GM23248 (cell line): ENCODE data around the gene WNT2. TPM values are rescaled to one million over a fixed set of nuclear protein-coding genes. Genes with fewer than 3 reads are reported as not detected.

ENCODE experiments used
- DNase-seq: peaks from one replicate; pipeline ENCODE4 v3.0.0-alpha.2; 2015
- H2AFZ ChIP-seq: fragments of 200-600 bp; sonication (generic); 2 replicates; pipeline ENCODE4 v1.6.1; 2016; ENCODE audit warnings: antibody characterized with exemption
- H3F3A ChIP-seq: fragments of 200-600 bp; sonication (generic); 2 replicates; pipeline ENCODE4 v1.6.1; 2016; ENCODE audit warnings: mild to moderate bottlenecking, antibody characterized with exemption, mixed run types; ENCODE audit not compliant: insufficient read depth
- H3K27ac ChIP-seq: fragments of 200-600 bp; sonication (generic); 2 replicates; pipeline ENCODE4 v1.5.1; 2016; ENCODE audit warnings: mild to moderate bottlenecking
- H3K27me3 ChIP-seq: fragments of 200-600 bp; sonication (generic); replicated peaks from 2 replicates; pipeline ENCODE4 v1.6.1; 2016; ENCODE audit warnings: mild to moderate bottlenecking; ENCODE audit not compliant: insufficient read depth
- H3K36me3 ChIP-seq: fragments of 200-600 bp; sonication (generic); 2 replicates; pipeline ENCODE4 v1.6.1; 2016; ENCODE audit warnings: low read depth, mild to moderate bottlenecking
- H3K4me1 ChIP-seq: fragments of 200-600 bp; sonication (generic); 2 replicates; pipeline ENCODE4 v1.6.1; 2016; ENCODE audit warnings: mild to moderate bottlenecking; ENCODE audit not compliant: insufficient read depth
- H3K4me2 ChIP-seq: fragments of 200-600 bp; sonication (generic); one replicate; pipeline ENCODE4 v1.6.1; 2016; ENCODE audit warnings: mild to moderate bottlenecking; ENCODE audit not compliant: unreplicated experiment
- H3K4me3 ChIP-seq: fragments of 200-600 bp; sonication (generic); 2 replicates; pipeline ENCODE4 v1.5.1; 2016; ENCODE audit warnings: mild to moderate bottlenecking
- H3K79me2 ChIP-seq: fragments of 200-600 bp; sonication (generic); 2 replicates; pipeline ENCODE4 v1.6.1; 2016; ENCODE audit warnings: mild to moderate bottlenecking; ENCODE audit not compliant: insufficient read depth
- H3K9ac ChIP-seq: fragments of 200-600 bp; sonication (generic); 2 replicates; pipeline ENCODE4 v1.6.1; 2016; ENCODE audit warnings: mild to moderate bottlenecking
- H3K9me2 ChIP-seq: fragments of 200-600 bp; sonication (generic); 2 replicates; pipeline ENCODE4 v1.6.1; 2016; ENCODE audit warnings: mixed run types, mild to moderate bottlenecking, moderate library complexity; ENCODE audit not compliant: insufficient read depth
- H3K9me3 ChIP-seq: fragments of 200-600 bp; sonication (generic); one replicate; pipeline ENCODE4 v1.6.1; 2017; ENCODE audit warnings: low read depth
- H4K20me1 ChIP-seq: fragments of 200-600 bp; sonication (generic); 2 replicates; pipeline ENCODE4 v1.6.0; 2016; ENCODE audit not compliant: insufficient read depth
- EZH2 ChIP-seq: fragments of 200-600 bp; sonication (generic); IDR thresholded peaks from 2 replicates; pipeline ENCODE4 v1.6.1; 2018; ENCODE audit warnings: antibody characterized with exemption, mild to moderate bottlenecking; ENCODE audit not compliant: insufficient read depth, poor library complexity, severe bottlenecking
- EZH2phosphoT487 ChIP-seq: fragments of 200-600 bp; sonication (generic); IDR thresholded peaks from 2 replicates; pipeline ENCODE4 v1.6.1; 2018; ENCODE audit warnings: antibody characterized with exemption, moderate library complexity, mild to moderate bottlenecking, low read depth; ENCODE audit not compliant: insufficient read depth
- WGBS, 2 experiments: methylation state at CpG; one replicate each; pipeline ENCODE4 v1.1.6; 2015 to 2017; ENCODE audit warnings: low lambda C conversion rate in 2 of 2, low coverage in 1 of 2; ENCODE audit errors: missing lambda C conversion rate in 2 of 2; 5-methylcytosine and 5-hydroxymethylcytosine counted together
- in situ Hi-C: fragments of 300-500 bp; cut with MboI; formaldehyde crosslinking; loops from 2 replicates; pipeline ENCODE4 v1.15.0; 2020
- polyA plus RNA-seq: library from polyadenylated mRNA; unstranded; fragments of >200 nt; fragmentation: Nextera tagmentation; extraction: Ambion mirVana; gene quantifications from 2 replicates; pipeline ENCODE4 v1.2.1, GENCODE V29; 2016
- small RNA-seq: library from RNA; depleted of rRNA; stranded (forward); fragments of <200 nt; gene quantifications from one replicate; pipeline ENCODE3, GENCODE V24; 2014; ENCODE audit warnings: low read depth, low replicate concordance
- total RNA-seq: library from RNA; depleted of rRNA; stranded (reverse); fragments of >200 nt; shearing (Covaris generic); gene quantifications from 2 replicates; pipeline ENCODE4 v1.2.3, GENCODE V29; 2014; rRNA removed

The WNT2 gene
- total and polyA plus RNA-seq, 2 experiments from 2014 or later = 1.3 to 2.8 TPM

DNA sequence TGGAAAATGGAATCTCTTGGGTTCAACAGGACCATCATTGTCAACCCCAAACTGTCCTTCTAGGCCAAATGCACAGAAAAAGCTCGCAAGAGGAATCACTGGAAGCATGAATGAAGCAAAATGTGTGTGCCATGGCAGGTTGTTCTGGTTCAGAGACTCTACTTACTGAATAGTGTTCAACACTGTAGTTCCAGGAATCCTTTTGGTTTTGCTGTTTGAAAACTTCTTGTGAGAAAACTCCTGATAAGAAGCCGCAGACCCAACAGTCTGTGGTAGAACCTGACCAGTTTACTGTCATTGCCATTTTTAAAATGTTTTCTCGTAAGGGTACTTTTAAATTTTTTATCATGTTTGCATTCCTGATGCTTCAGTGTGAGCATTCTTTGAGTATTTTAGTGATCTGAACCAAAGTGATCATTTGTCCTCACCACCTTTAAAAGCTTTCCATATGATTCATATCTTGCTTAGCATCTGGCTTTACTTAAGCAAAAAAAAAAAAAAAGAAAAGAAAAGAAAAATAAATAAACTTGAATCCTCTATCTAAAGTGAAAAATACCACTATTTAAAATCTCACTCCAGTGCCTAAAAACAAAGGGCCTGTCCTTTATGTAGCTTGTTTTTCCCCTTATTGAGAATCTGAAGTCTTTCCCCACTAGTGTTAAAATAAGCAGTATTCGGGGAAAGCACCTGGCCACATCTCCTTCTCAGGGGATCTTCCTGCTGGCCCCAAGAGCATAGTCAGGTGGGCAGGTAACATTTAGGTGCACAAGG lies 92.4 kb downstream of the WNT2 start:
- peak; percentile 74 for DNase-seq
- Histone ChIP-seq H3K27ac (peak overlapping the region; percentile 57), H3K4me3 (no peak overlapping the region), H3K79me2 (no peaks in the 10 kb centered on the region), H3K9me3 (no peaks in the 10 kb centered on the region), H3K4me1 (peaks cover 21% of the 10 kb centered on the region), H3F3A (peaks cover 18% of the 10 kb centered on the region), H2AFZ (no peak overlapping the region), H3K9ac (peak overlapping the region; percentile 26; the same call in 1 of the 2 replicates), H3K9me2 (no peaks in the 10 kb centered on the region), H4K20me1 (no peaks in the 10 kb centered on the region), H3K36me3 (no peaks in the 10 kb centered on the region), H3K27me3 (no peaks in the 10 kb centered on the region), H3K4me2 (peak overlapping the region; percentile 48)
- in situ Hi-C loops = no loop called here
- WGBS, 2 experiments = 48 to 52% methylated on average over 4 of the region's 4 CpGs
- TF ChIP-seq EZH2phosphoT487 (peak; percentile 92), EZH2 (no peak)

DNA sequence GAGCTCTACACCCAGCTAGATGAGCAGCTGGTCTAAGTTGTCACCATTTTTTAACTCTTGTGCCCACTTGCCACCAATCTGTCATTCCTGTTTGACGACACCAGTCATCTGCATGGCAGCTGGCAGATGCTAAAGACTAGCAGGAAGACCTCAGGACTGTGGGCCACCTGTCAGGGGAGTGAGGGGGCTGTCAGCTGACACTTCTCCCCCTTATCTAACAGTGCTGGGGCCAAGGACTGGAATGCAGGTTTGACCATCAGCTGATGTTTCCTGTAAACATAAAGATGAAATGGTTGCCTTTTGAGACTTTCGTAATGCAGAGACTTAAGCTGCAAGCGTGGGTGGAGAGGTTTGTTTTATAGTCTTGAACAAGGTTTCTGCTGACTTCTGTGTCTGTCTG lies 93.5 kb downstream of the WNT2 start:
- peaks cover 21% of the 10 kb centered on the region for H3K4me1 ChIP-seq
- no peak overlapping the region for H3K4me2 ChIP-seq
- H3F3A ChIP-seq = peaks cover 18% of the 10 kb centered on the region
- no peaks in the 10 kb centered on the region for H3K79me2 ChIP-seq
- no peaks in the 10 kb centered on the region for H3K9me3 ChIP-seq
- no peaks in the 10 kb centered on the region for H3K27me3 ChIP-seq
- no peak overlapping the region for H3K27ac ChIP-seq
- in situ Hi-C loops = no loop called here
- 89 to 92% methylated on average over 3 of the region's 3 CpGs for WGBS, 2 experiments
- no peak overlapping the region for H3K9ac ChIP-seq
- peak; percentile 21 for DNase-seq
- TF ChIP-seq EZH2 (no peak), EZH2phosphoT487 (no peak)
- no peak overlapping the region for H2AFZ ChIP-seq
- no peaks in the 10 kb centered on the region for H3K36me3 ChIP-seq
- no peaks in the 10 kb centered on the region for H4K20me1 ChIP-seq
- no peak overlapping the region for H3K4me3 ChIP-seq
- H3K9me2 ChIP-seq = no peaks in the 10 kb centered on the region

DNA sequence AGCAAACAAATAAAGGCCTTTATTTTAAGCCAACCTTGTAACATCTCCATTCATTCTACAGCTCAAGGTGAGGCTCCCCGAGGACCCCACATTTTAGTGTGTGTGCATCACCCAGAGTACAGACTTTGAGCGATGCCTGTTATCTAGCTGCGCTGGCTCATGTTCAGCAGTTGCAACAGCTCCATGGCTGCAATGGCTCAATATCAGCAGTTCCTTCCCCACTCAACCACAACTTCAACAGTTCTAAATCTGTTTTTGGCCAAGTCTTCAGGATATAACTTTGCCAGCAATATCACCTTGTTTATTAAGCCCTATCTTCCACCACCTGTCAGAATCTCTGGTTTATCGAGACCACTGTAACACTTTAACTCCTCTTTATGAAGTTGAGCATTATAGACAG lies 95.8 kb downstream of the WNT2 start:
- Histone ChIP-seq H3K27ac (no peak overlapping the region), H3K36me3 (peaks cover 7% of the 10 kb centered on the region; the same call in 1 of the 2 replicates), H3K9me3 (no peaks in the 10 kb centered on the region), H3K9me2 (no peaks in the 10 kb centered on the region), H4K20me1 (no peaks in the 10 kb centered on the region), H3K79me2 (no peaks in the 10 kb centered on the region), H3K4me1 (peaks cover 21% of the 10 kb centered on the region), H3K27me3 (no peaks in the 10 kb centered on the region), H3F3A (peaks cover 18% of the 10 kb centered on the region), H2AFZ (no peak overlapping the region), H3K4me2 (no peak overlapping the region), H3K9ac (no peak overlapping the region), H3K4me3 (no peak overlapping the region)
- DNase-seq = peak; percentile 36
- WGBS, 2 experiments = 71 to 75% methylated on average over 4 of the region's 4 CpGs
- in situ Hi-C loops = no loop called here
- TF ChIP-seq EZH2phosphoT487 (no peak), EZH2 (no peak)

DNA sequence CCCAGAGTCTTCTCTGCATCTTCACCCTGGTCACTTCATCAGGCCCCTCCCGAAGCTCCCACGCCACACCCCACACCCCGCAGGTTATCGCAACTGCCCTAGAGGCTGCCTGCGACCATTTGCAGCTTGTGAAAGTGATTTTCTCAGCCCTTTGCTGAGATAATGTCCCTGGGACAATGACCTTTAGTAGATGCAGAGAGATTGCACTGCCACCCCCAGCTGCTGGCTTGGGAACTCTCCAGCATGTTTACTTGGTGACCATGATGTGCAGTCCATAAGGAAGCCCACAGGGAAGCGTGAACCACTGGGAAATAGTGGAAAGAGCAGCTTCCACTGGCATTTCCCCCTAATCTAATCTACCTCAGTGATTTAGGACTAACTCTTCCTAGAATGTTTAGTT lies 97.3 kb downstream of the WNT2 start:
- H3K9ac ChIP-seq = no peak overlapping the region
- in situ Hi-C loops = no loop called here
- WGBS, 2 experiments = 91 to 97% methylated on average over 6 of the region's 6 CpGs
- H3F3A ChIP-seq = peaks cover 10% of the 10 kb centered on the region
- TF ChIP-seq EZH2phosphoT487 (no peak), EZH2 (no peak)
- no peaks in the 10 kb centered on the region for H3K9me3 ChIP-seq
- H3K4me3 ChIP-seq = no peak overlapping the region
- peaks cover 13% of the 10 kb centered on the region for H3K4me1 ChIP-seq
- H3K36me3 ChIP-seq = peaks cover 7% of the 10 kb centered on the region; the same call in 1 of the 2 replicates
- H4K20me1 ChIP-seq = no peaks in the 10 kb centered on the region
- DNase-seq = no peak
- H3K27me3 ChIP-seq = no peaks in the 10 kb centered on the region
- H3K4me2 ChIP-seq = no peak overlapping the region
- H3K79me2 ChIP-seq = no peaks in the 10 kb centered on the region
- no peak overlapping the region for H3K27ac ChIP-seq
- H2AFZ ChIP-seq = no peak overlapping the region
- H3K9me2 ChIP-seq = no peaks in the 10 kb centered on the region

Small RNA genes within 50 kb of the gene (small RNA-seq; reads per million reads assigned to genes)
- gene MTCYBP6 = not detected

Other genes starting within 250 kb of the WNT2 start
- not detected in 2 replicates for gene ASZ1, start 104.4 kb upstream of the WNT2 start, total RNA-seq
- gene ASZ1, start 104.4 kb upstream of the WNT2 start, polyA plus RNA-seq = not detected in 2 replicates
- gene CFTR, start 157.0 kb upstream of the WNT2 start, total RNA-seq = not detected in 2 replicates
- not detected in 2 replicates for gene CFTR, start 157.0 kb upstream of the WNT2 start, polyA plus RNA-seq